Measurements from ENCODE around the gene PDGFB.
A peak's percentile ranks its signal among the peaks of the same experiment; 100 is the strongest.

The PDGFB gene

DNA sequence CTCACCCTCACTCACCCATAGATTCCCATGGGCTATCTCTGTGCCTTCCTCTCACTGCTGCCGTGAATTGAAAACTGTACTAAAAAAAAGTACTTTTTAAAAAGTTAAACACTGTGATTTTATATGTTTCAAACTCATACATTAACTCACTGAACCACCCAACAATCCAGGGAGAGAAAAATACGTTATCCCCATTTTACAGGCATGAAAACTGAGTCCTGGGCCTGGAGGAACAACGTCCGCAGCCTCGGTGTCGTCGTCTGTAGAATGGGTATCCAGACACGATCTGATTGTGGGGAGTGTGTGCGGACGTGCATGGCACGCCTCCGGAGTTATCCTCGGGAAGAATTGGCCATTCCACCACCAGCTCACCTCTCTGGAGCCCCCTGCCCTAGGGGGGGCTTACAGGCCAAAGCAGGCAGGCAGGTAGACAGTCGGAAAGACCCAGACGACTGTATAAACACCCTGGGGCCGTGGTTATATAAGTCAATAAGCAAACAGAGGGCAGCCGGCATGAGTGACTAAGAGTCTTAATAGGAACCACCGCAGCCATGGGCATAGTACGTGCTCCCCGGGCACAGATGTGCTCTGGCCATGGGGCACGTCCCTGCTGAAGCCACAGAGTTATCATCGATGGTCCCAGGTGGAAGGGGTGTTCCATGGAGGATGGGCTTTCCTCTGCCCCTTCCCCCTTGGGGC lies 7.1 kb upstream of the PDGFB start:
- no peak for DNase-seq
- Histone ChIP-seq H3K27me3 (replicated peaks) (no peaks in the 10 kb centered on the region), H3K4me3 (ENCODE audit: low read depth, low read length) (no peak overlapping the region), H3K27ac (no peak overlapping the region), H3K36me3 (replicated peaks) (no peaks in the 10 kb centered on the region)
- in situ Hi-C loops (cut with HindIII; ENCODE audit: low pct_ligation_motif_present, low sequenced_read_pairs): no loop called here
- TF ChIP-seq, protein P1, sequence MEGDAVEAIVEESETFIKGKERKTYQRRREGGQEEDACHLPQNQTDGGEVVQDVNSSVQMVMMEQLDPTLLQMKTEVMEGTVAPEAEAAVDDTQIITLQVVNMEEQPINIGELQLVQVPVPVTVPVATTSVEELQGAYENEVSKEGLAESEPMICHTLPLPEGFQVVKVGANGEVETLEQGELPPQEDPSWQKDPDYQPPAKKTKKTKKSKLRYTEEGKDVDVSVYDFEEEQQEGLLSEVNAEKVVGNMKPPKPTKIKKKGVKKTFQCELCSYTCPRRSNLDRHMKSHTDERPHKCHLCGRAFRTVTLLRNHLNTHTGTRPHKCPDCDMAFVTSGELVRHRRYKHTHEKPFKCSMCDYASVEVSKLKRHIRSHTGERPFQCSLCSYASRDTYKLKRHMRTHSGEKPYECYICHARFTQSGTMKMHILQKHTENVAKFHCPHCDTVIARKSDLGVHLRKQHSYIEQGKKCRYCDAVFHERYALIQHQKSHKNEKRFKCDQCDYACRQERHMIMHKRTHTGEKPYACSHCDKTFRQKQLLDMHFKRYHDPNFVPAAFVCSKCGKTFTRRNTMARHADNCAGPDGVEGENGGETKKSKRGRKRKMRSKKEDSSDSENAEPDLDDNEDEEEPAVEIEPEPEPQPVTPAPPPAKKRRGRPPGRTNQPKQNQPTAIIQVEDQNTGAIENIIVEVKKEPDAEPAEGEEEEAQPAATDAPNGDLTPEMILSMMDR (IDR thresholded peaks at IDR 0.05; ENCODE audit: low read depth, low read length, missing control alignments): no peak

GRCh38 chr22:39250838-39251237 lies 6.1 kb upstream of the PDGFB start:
- Histone ChIP-seq H3K27me3 (replicated peaks) (peaks cover 8% of the 10 kb centered on the region), H3K4me3 (ENCODE audit: low read depth, low read length) (no peak overlapping the region), H3K27ac (no peak overlapping the region), H3K36me3 (replicated peaks) (no peaks in the 10 kb centered on the region)
- TF ChIP-seq, protein P1 (IDR thresholded peaks at IDR 0.05; ENCODE audit: low read depth, low read length, missing control alignments): peak; percentile 3
- DNase-seq: no peak
- in situ Hi-C loops (cut with HindIII; ENCODE audit: low pct_ligation_motif_present, low sequenced_read_pairs): no loop called here

DNA sequence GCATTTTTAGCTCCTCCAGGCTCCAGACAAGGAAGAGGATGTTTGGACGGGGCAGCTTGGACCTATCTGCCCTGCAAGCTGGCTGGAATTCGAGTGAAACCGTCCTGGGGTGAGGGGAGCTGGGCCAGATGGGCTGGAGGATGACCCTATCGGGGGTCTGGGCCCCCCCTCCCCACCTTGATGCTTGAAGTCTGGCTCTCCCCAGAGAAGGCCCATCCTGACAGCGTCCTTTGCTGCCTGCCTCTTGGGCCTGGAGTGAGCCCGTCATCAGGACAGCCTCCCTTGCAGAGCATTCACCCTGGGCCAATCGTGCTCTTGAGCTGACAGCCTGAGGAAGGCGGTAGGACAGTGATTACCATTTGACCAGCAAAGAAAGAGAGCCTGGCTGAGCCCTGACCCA lies 5.3 kb upstream of the PDGFB start:
- in situ Hi-C loops (cut with HindIII; ENCODE audit: low pct_ligation_motif_present, low sequenced_read_pairs): no loop called here
- Histone ChIP-seq H3K27ac (no peak overlapping the region), H3K4me3 (ENCODE audit: low read depth, low read length) (no peak overlapping the region), H3K27me3 (replicated peaks) (peaks cover 9% of the 10 kb centered on the region), H3K36me3 (replicated peaks) (no peaks in the 10 kb centered on the region)
- DNase-seq: no peak
- TF ChIP-seq, protein P1 (IDR thresholded peaks at IDR 0.05; ENCODE audit: low read depth, low read length, missing control alignments): no peak

DNA sequence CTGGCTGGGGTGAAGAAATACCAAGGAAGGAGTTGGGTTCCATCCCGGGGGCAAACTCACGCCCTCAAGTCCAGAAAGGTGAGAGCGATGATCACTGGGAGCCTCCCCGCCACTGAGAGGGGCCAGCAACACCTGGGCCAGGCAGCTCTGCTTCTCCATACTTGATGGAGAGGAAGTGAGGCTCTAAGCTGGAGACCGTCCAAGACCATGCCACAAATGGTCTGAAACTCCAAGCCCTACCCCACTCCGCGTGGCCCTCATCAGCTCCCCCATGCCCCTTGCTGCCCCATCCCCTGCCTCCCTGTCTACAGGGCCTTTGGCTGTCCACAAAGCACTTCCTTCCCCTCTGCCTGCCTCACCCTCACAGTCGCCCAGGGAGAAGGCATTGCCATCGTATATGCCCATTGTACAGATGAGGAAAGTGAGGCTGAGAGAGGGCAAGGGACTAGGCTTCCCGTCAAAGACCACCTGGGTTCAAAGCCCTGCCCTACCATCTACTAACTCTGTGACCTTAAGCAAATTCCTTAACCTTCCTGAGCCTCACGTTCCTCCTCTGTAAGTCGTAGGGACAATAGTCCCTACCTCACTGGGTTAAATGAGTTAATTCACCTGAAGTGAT lies 4.4 kb upstream of the PDGFB start:
- no peak for DNase-seq
- in situ Hi-C loops (cut with HindIII; ENCODE audit: low pct_ligation_motif_present, low sequenced_read_pairs): no loop called here
- peaks cover 11% of the 10 kb centered on the region for H3K27me3 ChIP-seq (replicated peaks)

GRCh38 chr22:39248254-39248653 lies 3.5 kb upstream of the PDGFB start:
- no peak for DNase-seq
- H3K4me3 ChIP-seq (ENCODE audit: low read depth, low read length): no peak overlapping the region
- in situ Hi-C loops (cut with HindIII; ENCODE audit: low pct_ligation_motif_present, low sequenced_read_pairs): no loop called here
- no peak overlapping the region for H3K27ac ChIP-seq
- TF ChIP-seq, protein P1 (IDR thresholded peaks at IDR 0.05; ENCODE audit: low read depth, low read length, missing control alignments): no peak
- H3K36me3 ChIP-seq (replicated peaks): no peaks in the 10 kb centered on the region
- H3K27me3 ChIP-seq (replicated peaks): peaks cover 19% of the 10 kb centered on the region

More for the DNA sequence above, 4.4 kb upstream of the PDGFB start:
- Histone ChIP-seq H3K27ac (no peak overlapping the region), H3K4me3 (ENCODE audit: low read depth, low read length) (no peak overlapping the region), H3K36me3 (replicated peaks) (no peaks in the 10 kb centered on the region)
- TF ChIP-seq, protein P1 (IDR thresholded peaks at IDR 0.05; ENCODE audit: low read depth, low read length, missing control alignments): no peak

Measured in brain microvascular endothelial cell (primary cell).